HG03457 (cell line): Measurements from ENCODE around the gene FGFR4.

Experiments
- ATAC-seq: cut with Tn5 transposase; IDR thresholded peaks from one replicate; pipeline ENCODE4 v1.9.1; 2021; ENCODE audit warnings: moderate number of reproducible peaks; ENCODE audit not compliant: unreplicated experiment

FGFR4 gene

DNA sequence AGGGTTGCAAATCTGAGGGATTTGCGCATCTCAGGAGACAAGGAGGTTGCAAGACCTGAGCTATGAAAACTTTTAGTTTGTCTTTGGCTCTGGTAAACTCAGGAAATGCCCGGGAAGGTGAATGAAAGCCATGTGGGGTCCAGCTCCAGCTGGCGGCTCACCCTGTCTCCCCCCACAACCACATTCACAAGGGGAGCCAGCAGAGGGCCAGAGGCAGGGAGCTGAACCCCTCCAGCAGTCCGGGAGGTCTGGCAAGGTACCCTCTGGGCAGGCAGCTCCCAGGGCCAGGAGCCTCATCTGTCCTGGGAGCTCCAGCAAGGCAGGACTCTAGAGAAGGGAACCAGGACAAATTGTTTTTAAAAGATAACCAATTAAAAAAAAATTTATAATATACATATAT is 2.5 kb upstream of the FGFR4 start:
- ATAC-seq, result no peak

DNA sequence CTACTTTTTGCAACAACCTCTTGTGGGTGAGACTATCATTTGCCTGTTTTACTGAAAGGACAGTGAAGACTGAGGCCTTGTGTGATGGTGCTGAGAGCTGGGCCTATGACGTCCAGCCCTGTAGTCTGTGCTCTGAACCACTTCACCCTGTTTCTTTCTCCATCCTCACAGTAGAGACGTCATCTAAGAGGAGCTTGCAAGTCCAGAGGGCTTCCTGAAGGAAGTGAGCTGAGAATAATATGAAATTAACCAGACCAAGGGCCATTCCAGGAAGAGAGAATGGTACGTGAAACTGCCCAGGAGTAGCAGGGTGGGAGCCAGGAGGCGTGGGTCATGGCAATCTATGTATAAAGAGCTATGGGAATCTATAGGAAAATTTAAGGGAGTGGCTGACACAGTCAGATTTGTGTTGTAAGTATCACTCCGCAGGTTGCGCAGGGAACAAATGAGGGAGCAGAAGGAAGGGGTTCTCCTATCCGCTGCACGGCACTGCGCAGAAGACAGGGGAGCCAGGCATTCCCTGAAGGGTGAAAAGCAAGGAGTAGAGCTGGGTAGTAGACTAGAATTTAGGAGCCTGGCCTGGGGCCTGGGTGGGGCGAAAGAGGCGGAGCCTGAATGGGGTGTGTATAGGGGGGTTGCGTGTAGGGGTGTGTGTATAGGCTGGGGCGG is 596 bp upstream of the FGFR4 start:
- no peak for ATAC-seq

DNA sequence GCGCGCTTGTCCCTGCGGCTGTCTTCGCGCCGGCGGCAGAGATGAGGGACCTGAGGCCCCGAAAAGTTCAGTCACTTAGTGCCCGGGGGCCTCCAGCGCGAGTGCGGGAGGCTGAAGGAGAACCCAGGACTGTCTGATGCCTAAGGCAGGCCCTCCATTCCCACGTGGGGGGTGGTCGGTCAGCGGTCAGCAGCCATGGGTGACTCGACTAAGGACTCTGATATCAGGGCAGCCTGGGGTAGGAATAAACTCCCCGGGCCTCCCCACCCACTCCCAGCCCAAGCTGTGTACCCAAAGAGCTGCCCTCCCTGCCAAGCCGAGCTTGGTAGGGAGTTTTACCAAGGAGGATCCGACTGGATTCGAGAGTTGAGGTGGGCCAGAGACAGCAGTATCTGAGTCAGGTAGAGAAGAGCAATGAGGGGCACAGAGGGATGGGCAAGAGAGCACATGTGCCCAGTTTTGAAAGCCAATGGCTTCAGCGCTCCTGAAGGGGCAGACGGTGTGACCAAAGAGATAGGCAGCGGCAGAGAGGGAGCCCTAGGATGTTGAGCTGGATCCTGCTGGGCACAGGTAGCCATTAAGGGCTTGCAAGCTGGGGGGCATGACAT is 787 bp downstream of the FGFR4 start:
- no peak for ATAC-seq

DNA sequence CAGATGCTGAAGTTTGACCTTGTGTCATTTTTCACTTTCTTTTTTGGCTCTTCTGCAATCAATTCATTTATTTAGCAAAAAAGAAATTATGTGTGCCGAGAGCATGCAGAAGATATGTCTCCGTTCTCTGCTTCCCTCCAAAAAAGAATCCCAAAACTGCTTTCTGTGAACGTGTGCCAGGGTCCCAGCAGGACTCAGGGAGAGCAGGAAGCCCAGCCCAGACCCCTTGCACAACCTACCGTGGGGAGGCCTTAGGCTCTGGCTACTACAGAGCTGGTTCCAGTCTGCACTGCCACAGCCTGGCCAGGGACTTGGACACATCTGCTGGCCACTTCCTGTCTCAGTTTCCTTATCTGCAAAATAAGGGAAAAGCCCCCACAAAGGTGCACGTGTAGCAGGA is 2.4 kb downstream of the FGFR4 start:
- no peak for ATAC-seq

DNA sequence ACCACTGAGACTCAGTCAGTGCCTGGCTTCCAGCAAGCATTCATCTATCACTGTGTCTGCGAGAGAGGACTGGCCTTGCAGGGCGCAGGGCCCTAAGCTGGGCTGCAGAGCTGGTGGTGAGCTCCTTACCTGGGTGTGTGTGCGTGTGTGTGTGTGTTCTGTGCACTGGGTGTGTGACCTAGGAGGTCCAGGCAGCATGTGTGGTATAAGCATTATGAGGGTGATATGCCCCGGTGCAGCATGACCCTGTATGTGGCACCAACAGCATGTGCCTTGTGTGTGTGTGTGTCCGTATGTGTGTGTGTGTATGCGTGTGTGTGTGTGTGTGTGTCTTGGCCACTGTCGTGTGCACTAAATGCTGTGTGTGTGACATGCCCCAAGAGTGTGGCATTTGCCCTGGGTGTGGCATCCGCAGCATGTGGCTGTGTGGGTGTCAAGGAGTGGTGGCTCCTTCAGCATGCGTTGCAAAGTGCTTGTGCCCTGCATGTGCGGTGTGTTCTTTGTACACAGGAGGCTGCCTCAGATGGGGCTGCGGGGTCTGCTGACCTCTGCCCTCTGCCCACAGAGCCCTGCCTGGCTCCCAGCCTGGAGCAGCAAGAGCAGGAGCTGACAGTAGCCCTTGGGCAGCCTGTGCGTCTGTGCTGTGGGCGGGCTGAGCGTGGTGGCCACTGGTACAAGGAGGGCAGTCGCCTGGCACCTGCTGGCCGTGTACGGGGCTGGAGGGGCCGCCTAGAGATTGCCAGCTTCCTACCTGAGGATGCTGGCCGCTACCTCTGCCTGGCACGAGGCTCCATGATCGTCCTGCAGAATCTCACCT is 3.3 kb downstream of the FGFR4 start:
- ATAC-seq, result no peak

DNA sequence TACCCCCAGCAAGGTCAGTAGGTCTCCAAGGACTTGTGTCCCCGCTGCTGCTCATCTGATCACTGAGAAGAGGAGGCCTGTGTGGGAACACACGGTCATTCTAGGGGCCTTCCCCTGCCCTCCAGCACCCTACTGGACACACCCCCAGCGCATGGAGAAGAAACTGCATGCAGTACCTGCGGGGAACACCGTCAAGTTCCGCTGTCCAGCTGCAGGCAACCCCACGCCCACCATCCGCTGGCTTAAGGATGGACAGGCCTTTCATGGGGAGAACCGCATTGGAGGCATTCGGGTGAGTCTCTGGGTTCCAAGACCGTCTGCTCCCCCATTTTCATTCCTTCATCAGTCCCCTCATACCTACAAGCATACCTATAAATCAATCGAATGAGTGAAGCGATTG is 4.1 kb downstream of the FGFR4 start:
- no peak for ATAC-seq

DNA sequence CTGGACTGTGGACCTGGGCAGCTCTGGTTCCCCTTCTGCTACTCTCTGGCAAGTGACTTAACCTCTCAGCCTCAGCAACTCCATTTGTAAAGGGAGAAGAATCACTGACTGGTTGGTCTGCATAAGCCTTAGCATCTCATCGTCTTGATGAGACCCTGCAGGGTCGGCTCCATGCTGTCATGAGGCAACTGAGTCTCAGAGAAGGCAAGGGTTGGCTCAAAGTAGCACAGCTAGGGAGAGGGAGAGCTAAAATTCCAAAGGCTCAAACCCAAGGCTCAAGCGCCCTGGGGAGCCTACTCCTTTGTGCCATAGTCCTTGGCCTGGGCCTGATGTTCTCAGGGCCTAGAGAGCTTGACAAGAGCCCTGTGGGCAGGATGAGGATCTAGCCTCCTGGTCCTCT is 4.5 kb downstream of the FGFR4 start:
- ATAC-seq, result no peak

DNA sequence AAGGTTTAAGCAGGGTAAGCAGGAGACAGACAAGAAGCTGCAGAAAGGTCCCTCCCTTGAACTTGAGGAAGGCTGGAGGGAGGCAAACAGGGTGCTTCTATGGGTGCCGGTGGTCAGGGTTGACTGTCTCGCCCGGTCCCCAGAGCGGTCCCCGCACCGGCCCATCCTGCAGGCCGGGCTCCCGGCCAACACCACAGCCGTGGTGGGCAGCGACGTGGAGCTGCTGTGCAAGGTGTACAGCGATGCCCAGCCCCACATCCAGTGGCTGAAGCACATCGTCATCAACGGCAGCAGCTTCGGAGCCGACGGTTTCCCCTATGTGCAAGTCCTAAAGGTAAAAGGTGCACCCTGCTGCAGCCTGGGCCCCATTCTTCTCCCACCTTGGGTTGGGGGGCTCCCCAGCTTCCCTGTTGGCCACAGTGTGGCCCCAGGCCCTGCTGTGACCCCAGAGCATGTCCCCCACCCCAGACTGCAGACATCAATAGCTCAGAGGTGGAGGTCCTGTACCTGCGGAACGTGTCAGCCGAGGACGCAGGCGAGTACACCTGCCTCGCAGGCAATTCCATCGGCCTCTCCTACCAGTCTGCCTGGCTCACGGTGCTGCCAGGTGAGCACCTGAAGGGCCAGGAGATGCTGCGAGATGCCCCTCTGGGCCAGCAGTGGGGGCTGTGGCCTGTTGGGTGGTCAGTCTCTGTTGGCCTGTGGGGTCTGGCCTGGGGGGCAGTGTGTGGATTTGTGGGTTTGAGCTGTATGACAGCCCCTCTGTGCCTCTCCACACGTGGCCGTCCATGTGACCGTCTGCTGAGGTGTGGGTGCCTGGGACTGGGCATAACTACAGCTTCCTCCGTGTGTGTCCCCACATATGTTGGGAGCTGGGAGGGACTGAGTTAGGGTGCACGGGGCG is 5.7 kb downstream of the FGFR4 start:
- no peak for ATAC-seq

DNA sequence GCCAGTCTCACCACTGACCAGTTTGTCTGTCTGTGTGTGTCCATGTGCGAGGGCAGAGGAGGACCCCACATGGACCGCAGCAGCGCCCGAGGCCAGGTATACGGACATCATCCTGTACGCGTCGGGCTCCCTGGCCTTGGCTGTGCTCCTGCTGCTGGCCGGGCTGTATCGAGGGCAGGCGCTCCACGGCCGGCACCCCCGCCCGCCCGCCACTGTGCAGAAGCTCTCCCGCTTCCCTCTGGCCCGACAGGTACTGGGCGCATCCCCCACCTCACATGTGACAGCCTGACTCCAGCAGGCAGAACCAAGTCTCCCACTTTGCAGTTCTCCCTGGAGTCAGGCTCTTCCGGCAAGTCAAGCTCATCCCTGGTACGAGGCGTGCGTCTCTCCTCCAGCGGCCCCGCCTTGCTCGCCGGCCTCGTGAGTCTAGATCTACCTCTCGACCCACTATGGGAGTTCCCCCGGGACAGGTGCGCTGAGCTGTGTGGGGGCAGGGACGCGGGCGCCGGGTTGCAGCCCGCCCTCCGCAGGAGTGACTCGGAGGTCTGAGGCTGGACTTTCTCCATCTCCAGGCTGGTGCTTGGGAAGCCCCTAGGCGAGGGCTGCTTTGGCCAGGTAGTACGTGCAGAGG is 6.5 kb downstream of the FGFR4 start:
- no peak for ATAC-seq

DNA sequence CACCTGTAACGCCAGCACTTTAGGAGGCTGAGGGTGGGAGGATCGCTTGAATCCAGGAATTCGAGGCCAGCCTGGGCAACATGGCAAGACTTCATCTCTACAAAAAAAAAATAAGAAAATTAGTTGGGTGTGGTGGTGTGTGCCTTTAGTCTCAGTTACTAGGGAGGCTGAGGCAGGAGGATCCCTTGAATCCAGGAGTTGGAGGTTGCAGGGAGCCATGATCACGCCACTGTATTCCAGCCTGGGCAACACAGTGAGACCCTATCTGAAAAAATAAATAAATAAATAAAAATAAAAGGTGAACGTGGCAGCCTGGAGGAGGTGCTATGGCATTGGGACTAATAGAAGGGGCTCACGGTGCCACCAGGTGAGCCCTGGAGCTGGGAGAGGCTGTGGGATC is 7.1 kb downstream of the FGFR4 start:
- ATAC-seq, result no peak

DNA sequence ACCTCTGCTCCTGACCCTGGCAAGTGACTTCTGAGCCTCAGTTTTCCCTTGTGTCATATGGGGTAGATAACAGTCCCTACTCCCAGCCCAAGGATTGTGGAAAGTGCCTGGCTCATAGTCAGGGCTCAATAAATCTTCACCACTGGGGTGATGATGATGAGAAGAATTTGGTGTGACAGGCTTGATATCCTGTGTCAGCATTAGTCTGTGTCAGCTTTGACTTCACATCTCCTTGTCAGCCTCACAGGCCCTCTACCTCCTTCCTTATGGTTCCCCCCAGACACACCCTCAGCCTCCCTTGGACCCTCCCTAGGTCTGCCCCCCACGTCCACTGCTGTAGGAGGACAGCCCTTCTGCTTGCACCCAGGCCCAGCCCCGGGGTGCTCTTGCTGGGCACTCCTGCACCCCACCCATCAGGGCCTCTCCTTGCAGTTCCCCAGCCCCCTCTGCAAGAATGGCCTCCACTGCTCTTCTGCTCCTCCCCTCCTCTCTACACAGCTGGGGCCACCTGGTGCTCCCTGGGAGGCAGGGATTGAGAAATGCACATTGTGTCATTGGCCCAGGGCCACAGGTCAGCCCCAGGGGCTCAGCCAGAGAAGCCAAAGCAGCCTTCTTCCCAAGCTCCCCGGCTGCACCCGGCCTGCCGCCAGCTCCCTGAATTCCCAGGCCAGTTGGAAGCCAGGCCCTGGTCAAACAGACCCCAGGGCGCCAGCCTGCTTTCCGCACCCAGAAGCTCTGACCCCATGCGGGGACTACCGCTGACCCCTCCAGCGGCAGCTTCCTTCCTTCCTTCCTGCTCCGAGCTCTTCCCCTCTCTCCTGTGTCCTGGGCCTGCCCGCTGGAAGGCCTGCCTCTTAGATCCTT is 7.7 kb downstream of the FGFR4 start:
- no peak for ATAC-seq

DNA sequence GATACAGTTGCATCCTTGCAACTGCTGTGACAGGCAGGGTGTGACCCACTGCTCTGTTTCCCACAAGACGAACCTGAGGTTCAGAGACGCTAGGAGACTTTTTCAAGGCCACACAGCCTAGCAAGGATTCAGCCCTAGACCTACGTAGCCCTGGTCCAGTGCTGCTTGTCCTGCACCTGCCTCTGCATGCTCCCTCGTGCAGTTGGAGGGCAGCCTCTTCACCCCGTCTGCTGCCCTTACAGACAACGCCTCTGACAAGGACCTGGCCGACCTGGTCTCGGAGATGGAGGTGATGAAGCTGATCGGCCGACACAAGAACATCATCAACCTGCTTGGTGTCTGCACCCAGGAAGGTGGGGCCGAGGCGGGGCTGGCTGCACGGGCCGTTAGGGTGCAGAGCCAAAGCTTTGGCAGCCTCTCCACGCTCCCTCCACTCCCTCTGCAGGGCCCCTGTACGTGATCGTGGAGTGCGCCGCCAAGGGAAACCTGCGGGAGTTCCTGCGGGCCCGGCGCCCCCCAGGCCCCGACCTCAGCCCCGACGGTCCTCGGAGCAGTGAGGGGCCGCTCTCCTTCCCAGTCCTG is 8.5 kb downstream of the FGFR4 start:
- ATAC-seq, result no peak

DNA sequence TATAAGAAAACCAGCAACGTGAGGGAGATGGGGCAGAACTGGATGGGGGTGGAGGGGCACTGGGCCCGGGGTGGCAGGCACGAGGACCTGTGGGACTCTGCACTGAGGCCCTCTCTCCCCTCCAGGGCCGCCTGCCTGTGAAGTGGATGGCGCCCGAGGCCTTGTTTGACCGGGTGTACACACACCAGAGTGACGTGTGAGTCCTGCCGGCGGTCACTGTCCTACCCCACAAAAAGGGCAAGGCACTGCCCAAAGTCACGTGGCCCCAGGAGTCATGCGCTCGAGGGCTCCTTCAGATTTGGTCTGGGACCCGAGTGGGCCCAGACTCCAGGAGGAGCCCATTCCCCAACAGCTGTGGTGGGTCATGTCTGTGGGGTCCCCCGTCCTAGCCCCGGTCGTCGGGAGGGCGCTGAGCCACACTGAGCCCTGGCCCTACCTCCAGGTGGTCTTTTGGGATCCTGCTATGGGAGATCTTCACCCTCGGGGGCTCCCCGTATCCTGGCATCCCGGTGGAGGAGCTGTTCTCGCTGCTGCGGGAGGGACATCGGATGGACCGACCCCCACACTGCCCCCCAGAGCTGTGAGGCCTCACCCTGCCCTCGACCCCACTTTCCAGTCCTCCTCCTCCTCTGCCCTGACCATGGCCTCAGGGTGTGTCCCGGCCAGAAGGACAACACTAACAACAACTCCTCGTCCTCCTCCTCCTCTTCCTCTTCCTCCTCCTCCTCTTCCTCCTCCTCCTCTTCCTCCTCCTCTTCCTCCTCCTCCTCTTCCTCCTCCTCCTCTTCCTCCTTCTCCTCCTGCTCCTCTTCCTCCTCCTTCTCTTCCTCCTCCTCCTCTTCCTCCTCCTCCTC is 9.7 kb downstream of the FGFR4 start:
- no peak for ATAC-seq

DNA sequence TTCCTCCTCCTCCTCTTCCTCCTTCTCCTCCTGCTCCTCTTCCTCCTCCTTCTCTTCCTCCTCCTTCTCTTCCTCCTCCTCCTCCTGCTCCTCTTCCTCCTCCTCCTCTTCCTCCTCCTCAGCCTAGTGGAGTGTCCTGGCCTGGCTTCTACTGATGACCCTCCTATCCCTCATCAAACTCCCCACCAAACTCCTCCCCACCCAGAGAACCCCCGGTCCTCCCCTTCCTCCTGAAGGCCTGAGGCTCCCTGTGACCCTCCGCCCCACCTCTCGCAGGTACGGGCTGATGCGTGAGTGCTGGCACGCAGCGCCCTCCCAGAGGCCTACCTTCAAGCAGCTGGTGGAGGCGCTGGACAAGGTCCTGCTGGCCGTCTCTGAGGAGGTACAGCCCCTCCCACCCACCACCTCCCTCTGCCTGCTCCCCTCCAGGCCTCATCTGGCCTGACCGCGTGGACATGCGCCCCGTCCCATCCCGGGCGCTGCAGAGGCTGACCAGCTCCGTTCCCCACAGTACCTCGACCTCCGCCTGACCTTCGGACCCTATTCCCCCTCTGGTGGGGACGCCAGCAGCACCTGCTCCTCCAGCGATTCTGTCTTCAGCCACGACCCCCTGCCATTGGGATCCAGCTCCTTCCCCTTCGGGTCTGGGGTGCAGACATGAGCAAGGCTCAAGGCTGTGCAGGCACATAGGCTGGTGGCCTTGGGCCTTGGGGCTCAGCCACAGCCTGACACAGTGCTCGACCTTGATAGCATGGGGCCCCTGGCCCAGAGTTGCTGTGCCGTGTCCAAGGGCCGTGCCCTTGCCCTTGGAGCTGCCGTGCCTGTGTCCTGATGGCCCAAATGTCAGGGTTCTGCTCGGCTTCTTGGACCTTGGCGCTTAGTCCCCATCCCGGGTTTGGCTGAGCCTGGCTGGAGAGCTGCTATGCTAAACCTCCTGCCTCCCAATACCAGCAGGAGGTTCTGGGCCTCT is 10.6 kb downstream of the FGFR4 start:
- no peak for ATAC-seq

DNA sequence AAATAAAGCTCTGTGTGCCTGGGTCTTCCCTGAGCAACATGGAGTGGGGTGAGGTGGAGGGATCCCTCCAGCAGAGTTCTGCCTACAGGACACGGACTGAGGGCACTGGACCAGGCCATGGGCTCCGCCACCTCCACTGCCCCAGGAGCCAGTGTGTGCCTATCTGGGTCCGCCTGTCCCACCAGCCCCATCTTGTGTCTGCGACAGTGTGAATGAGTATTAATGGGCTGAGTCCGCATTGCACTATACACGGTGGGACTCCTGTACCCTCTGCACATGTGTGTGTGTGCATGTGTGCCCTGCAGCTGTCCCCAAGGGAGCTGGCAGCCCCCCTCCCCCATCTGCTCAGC is 11.4 kb downstream of the FGFR4 start:
- no peak for ATAC-seq

DNA sequence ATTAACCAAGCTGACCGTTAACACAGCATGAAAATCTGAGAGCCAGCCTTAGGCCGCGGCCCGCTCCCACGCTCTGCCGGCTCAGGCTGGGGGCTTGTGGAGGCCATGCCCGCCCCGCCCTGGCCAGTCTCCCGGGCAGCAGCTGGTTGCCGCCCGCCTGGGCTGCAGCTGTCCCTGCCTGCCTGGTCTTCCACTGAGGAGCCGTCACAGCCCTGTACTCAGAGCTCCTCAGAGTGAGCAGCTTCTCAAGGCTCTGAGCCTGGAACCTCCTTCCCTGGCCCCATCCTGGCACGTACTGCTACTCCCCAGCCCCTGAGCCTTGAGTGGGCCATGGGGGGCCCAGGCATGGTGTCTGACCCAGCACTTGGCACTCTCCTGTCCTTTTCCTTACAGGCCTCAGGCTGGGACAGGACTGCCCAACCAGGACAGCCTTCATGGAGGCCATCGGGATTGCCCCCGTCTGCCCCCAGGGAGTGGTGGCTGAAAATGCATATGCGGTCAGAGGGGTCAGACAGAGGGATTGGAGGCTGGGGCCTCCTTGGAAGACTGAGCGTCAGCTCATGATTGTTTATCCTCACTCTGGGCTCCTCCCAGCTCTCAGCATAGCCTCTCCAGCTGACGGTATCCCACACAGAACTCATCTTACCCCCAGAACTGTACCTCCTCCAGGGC is 11.9 kb downstream of the FGFR4 start:
- no peak for ATAC-seq
